Breast epithelium (tissue), 4 donors: Measurements from ENCODE around the gene PIP4P1. TPM values are rescaled to one million over a fixed set of nuclear protein-coding genes. Genes with fewer than 3 reads are reported as not detected.
A peak's percentile ranks its signal among the peaks of the same experiment; 100 is the strongest.

Source experiments
- DNase-seq, 2 donors: peaks; one replicate each; pipeline ENCODE4 v3.0.0-alpha.2; 2019; ENCODE audit warnings: low spot score in 2 of 2
- H3K27ac ChIP-seq, 2 donors: fragments of 200-600 bp; sonication (generic) in 1 of 2; one replicate each; pipeline ENCODE4 v1.5.1; 2016 to 2019; ENCODE audit warnings: mild to moderate bottlenecking in 1 of 2
- H3K27me3 ChIP-seq, 2 donors: fragments of 200-600 bp; sonication (generic) in 1 of 2; one replicate each; pipeline versions ENCODE4 v1.5.1 to v1.6.0; 2017 to 2019; ENCODE audit warnings: control low read depth in 1 of 2, mild to moderate bottlenecking in 1 of 2
- H3K36me3 ChIP-seq: fragments of 200-600 bp; one replicate; pipeline ENCODE4 v1.5.1; 2019
- H3K4me1 ChIP-seq, 2 donors: fragments of 200-600 bp; sonication (generic); one replicate each; pipeline ENCODE4 v1.5.1; 2016 to 2019; ENCODE audit warnings: control low read depth in 1 of 2
- H3K4me3 ChIP-seq, 3 donors: fragments of 200-600 bp; sonication (generic); 1 replicate in 2 of 3; 2 replicates in 1 of 3; pipeline ENCODE4 v1.5.1; 2016 to 2019; ENCODE audit warnings: mild to moderate bottlenecking in 3 of 3, moderate library complexity in 2 of 3
- H3K9me3 ChIP-seq, 2 donors: fragments of 200-600 bp; sonication (generic) in 1 of 2; one replicate each; pipeline ENCODE4 v1.5.1; 2016 to 2019; ENCODE audit warnings: control low read depth in 1 of 2
- CTCF ChIP-seq, 3 donors: fragments of 450-650 bp; IDR thresholded peaks; one replicate each; pipeline ENCODE4 v1.5.1; 2016 to 2017; ENCODE audit warnings: antibody characterized with exemption in 3 of 3, mild to moderate bottlenecking in 3 of 3, moderate library complexity in 3 of 3
- POLR2A ChIP-seq: fragments of 450-650 bp; IDR thresholded peaks from one replicate; pipeline ENCODE4 v1.6.1; 2016; ENCODE audit warnings: antibody characterized with exemption, mild to moderate bottlenecking, moderate library complexity
- POLR2AphosphoS5 ChIP-seq, 3 donors: sonication (generic); formaldehyde crosslinking; IDR thresholded peaks; one replicate each; pipeline ENCODE4 v1.6.1; 2017; ENCODE audit warnings: antibody characterized with exemption in 3 of 3
- intact Hi-C: fragments of 100-400 bp; cut with DNase I; formaldehyde crosslinking; loops from one replicate; pipeline ENCODE4 v1.15.1; 2023; ENCODE audit warnings: low total_unique reads
- total RNA-seq, 3 donors: library from RNA; depleted of rRNA; stranded (reverse); fragments of >200 nt; gene quantifications; one replicate each; pipeline ENCODE4 v1.1.0, GENCODE V29; 2016

PIP4P1 gene
- total RNA-seq, 3 donors from 2014 or later: 23.6 to 34.1 (median 29.9) TPM

- H3K27me3 ChIP-seq: no peaks in the 10 kb centered on the region
- peak overlapping the region in 1 of 2 donors; percentile 1 for H3K27ac ChIP-seq
- TF ChIP-seq POLR2A: no peak
- TF ChIP-seq CTCF (IDR thresholded peaks at IDR 0.05): no peak
- no peak for TF ChIP-seq POLR2AphosphoS5 (IDR thresholded peaks at IDR 0.05)
- no peaks in the 10 kb centered on the region for H3K4me1 ChIP-seq
- DNase-seq: no peak
- no peak overlapping the region for H3K4me3 ChIP-seq
- no peaks in the 10 kb centered on the region for H3K9me3 ChIP-seq
- H3K36me3 ChIP-seq: no peaks in the 10 kb centered on the region
- intact Hi-C loops: no loop called here
Observed at GRCh38 chr14:20493634-20494033, 32.4 kb upstream of the PIP4P1 start.

- Histone ChIP-seq H3K27ac (no peak overlapping the region), H3K36me3 (no peaks in the 10 kb centered on the region), H3K9me3 (no peaks in the 10 kb centered on the region), H3K4me1 (no peaks in the 10 kb centered on the region), H3K4me3 (no peak overlapping the region), H3K27me3 (no peaks in the 10 kb centered on the region)
- intact Hi-C loops: no loop called here
- TF ChIP-seq POLR2AphosphoS5 (IDR thresholded peaks at IDR 0.05) (no peak), CTCF (IDR thresholded peaks at IDR 0.05) (no peak), POLR2A (no peak)
- DNase-seq: no peak
Observed at GRCh38 chr14:20492486-20492885, 31.3 kb upstream of the PIP4P1 start.

GRCh38 chr14:20490563-20490962 is 29.3 kb upstream of the PIP4P1 start:
- no peaks in the 10 kb centered on the region for H3K9me3 ChIP-seq
- no peak for DNase-seq
- no peaks in the 10 kb centered on the region for H3K36me3 ChIP-seq
- H3K4me1 ChIP-seq: no peaks in the 10 kb centered on the region
- no peaks in the 10 kb centered on the region for H3K27me3 ChIP-seq
- H3K4me3 ChIP-seq: no peak overlapping the region
- intact Hi-C loops: no loop called here
- TF ChIP-seq CTCF (IDR thresholded peaks at IDR 0.05) (no peak), POLR2AphosphoS5 (IDR thresholded peaks at IDR 0.05) (no peak), POLR2A (no peak)
- H3K27ac ChIP-seq: no peak overlapping the region

GRCh38 chr14:20489093-20489994 is 28.1 kb upstream of the PIP4P1 start:
- H3K9me3 ChIP-seq: no peaks in the 10 kb centered on the region
- no peaks in the 10 kb centered on the region for H3K27me3 ChIP-seq

More at GRCh38 chr14:20489093-20489994, 28.1 kb upstream of the PIP4P1 start:
- Histone ChIP-seq H3K27ac (no peak overlapping the region), H3K4me3 (no peak overlapping the region), H3K36me3 (no peaks in the 10 kb centered on the region), H3K4me1 (no peaks in the 10 kb centered on the region)
- TF ChIP-seq POLR2A: no peak
- TF ChIP-seq POLR2AphosphoS5 (IDR thresholded peaks at IDR 0.05): no peak
- TF ChIP-seq CTCF (IDR thresholded peaks at IDR 0.05): no peak
- no peak for DNase-seq
- intact Hi-C loops: no loop called here
